Mesenchymal stem cell (in vitro differentiated cells and primary cell): Measurements from ENCODE around the gene DIP2C.

Experiments used
- DNase-seq: peaks from one replicate; pipeline ENCODE4 v3.0.0-alpha.2; 2013
- H2AFZ ChIP-seq: one replicate; pipeline ENCODE4 v1.6.1; 2013; ENCODE audit warnings: low read depth, mild to moderate bottlenecking, control low read depth, inconsistent platforms, low read length, moderate library complexity
- H2AK5ac ChIP-seq: 2 replicates; pipeline ENCODE4 v1.6.1; 2013; ENCODE audit warnings: low read length, moderate library complexity, mild to moderate bottlenecking, inconsistent platforms; ENCODE audit not compliant: severe bottlenecking
- H2BK120ac ChIP-seq: one replicate; pipeline ENCODE4 v1.6.1; 2013; ENCODE audit warnings: low read depth, mild to moderate bottlenecking, inconsistent platforms, low read length, moderate library complexity
- H2BK12ac ChIP-seq, 2 experiments: one replicate each; pipeline ENCODE4 v1.6.1; 2013; ENCODE audit warnings: inconsistent platforms in 2 of 2, low read length in 2 of 2, mild to moderate bottlenecking in 2 of 2, moderate library complexity in 2 of 2, control low read depth in 1 of 2
- H2BK15ac ChIP-seq: one replicate; pipeline ENCODE4 v1.6.1; 2013; ENCODE audit warnings: mild to moderate bottlenecking, low read depth, inconsistent platforms; ENCODE audit not compliant: poor library complexity, severe bottlenecking
- H2BK5ac ChIP-seq: 2 replicates; pipeline ENCODE4 v1.6.1; 2013; ENCODE audit warnings: low read depth, mild to moderate bottlenecking, low read length, control low read depth, inconsistent platforms; ENCODE audit not compliant: poor library complexity, severe bottlenecking
- H3K14ac ChIP-seq, 2 experiments: one replicate each; pipeline ENCODE4 v1.6.1; 2013; ENCODE audit warnings: inconsistent platforms in 2 of 2, low read length in 2 of 2, control low read depth in 1 of 2, mild to moderate bottlenecking in 1 of 2, moderate library complexity in 1 of 2
- H3K18ac ChIP-seq, 2 experiments: one replicate each; pipeline ENCODE4 v1.6.1; 2013; ENCODE audit warnings: inconsistent platforms in 2 of 2, low read length in 2 of 2, control low read depth in 1 of 2, low read depth in 1 of 2, mild to moderate bottlenecking in 1 of 2
- H3K23ac ChIP-seq, 2 experiments: one replicate each; pipeline ENCODE4 v1.6.1; 2013; ENCODE audit warnings: inconsistent platforms in 2 of 2, low read length in 2 of 2, mild to moderate bottlenecking in 2 of 2, moderate library complexity in 2 of 2, control low read depth in 1 of 2
- H3K27ac ChIP-seq: 2 replicates; pipeline ENCODE4 v1.5.1; 2013; ENCODE audit warnings: mild to moderate bottlenecking, moderate library complexity, low read length, control low read depth, inconsistent platforms; ENCODE audit not compliant: poor library complexity, severe bottlenecking
- H3K27me3 ChIP-seq, 2 experiments: 2 replicates each; pipeline versions ENCODE4 v1.6.1 to v1.7.0; 2013; ENCODE audit warnings: low read length in 2 of 2, mild to moderate bottlenecking in 2 of 2, moderate library complexity in 2 of 2, control low read depth in 1 of 2, inconsistent platforms in 1 of 2; ENCODE audit not compliant: control insufficient read depth in 1 of 2, insufficient read depth in 1 of 2
- H3K36me3 ChIP-seq, 2 experiments: 2 replicates each; pipeline versions ENCODE4 v1.6.1 to v1.7.0; 2013; ENCODE audit warnings: low read length in 2 of 2, control low read depth in 1 of 2, inconsistent platforms in 1 of 2, low read depth in 1 of 2, mild to moderate bottlenecking in 1 of 2; ENCODE audit not compliant: insufficient read depth in 2 of 2, control insufficient read depth in 1 of 2
- H3K4ac ChIP-seq, 2 experiments: one replicate each; pipeline ENCODE4 v1.6.1; 2013; ENCODE audit warnings: inconsistent platforms in 2 of 2, low read length in 2 of 2, mild to moderate bottlenecking in 2 of 2, moderate library complexity in 2 of 2, control low read depth in 1 of 2, low read depth in 1 of 2
- H3K4me1 ChIP-seq: 2 replicates; pipeline ENCODE4 v1.6.1; 2013; ENCODE audit warnings: low read depth, low read length, control low read depth; ENCODE audit not compliant: control insufficient read depth, insufficient read depth
- H3K4me2 ChIP-seq: 2 replicates; pipeline ENCODE4 v1.6.1; 2013; ENCODE audit warnings: low read length, mild to moderate bottlenecking, inconsistent platforms; ENCODE audit not compliant: poor library complexity, severe bottlenecking
- H3K4me3 ChIP-seq, 2 experiments: 2 replicates each; pipeline versions ENCODE4 v1.5.1 to v1.7.0; 2013; ENCODE audit warnings: low read length in 2 of 2, mild to moderate bottlenecking in 2 of 2, control low read depth in 1 of 2, low read depth in 1 of 2; ENCODE audit not compliant: insufficient read depth in 1 of 2
- H3K79me1 ChIP-seq: replicated peaks from 2 replicates; pipeline ENCODE4 v1.6.1; 2013; ENCODE audit warnings: mild to moderate bottlenecking, control low read depth, low read length, inconsistent platforms; ENCODE audit not compliant: poor library complexity, severe bottlenecking
- H3K9ac ChIP-seq: 2 replicates; pipeline ENCODE4 v1.7.0; 2013; ENCODE audit warnings: mild to moderate bottlenecking, low read length, moderate library complexity
- H3K9me3 ChIP-seq: 2 replicates; pipeline ENCODE4 v1.7.0; 2013; ENCODE audit warnings: mild to moderate bottlenecking, low read length; ENCODE audit not compliant: control insufficient read depth
- H4K8ac ChIP-seq: one replicate; pipeline ENCODE4 v1.6.1; 2013; ENCODE audit warnings: inconsistent platforms, mild to moderate bottlenecking, low read length, moderate library complexity
- H4K91ac ChIP-seq: one replicate; pipeline ENCODE4 v1.6.1; 2013; ENCODE audit warnings: mild to moderate bottlenecking, low read length, inconsistent platforms
- WGBS: methylation state at CpG from one replicate; pipeline ENCODE4 v1.1.7; 2013; ENCODE audit warnings: mixed read lengths; 5-methylcytosine and 5-hydroxymethylcytosine counted together

DIP2C gene

GRCh38 chr10:484925-485661 is 204.4 kb downstream of the DIP2C start:
- WGBS: 90% methylated on average over 29 of the region's 31 CpGs
- Histone ChIP-seq H3K36me3 (peaks cover 22 to 25% of the 10 kb centered on the region in 2 experiments), H3K4me1 (peaks cover 24% of the 10 kb centered on the region), H2BK15ac (no peak overlapping the region), H3K4me3 (peak overlapping the region; percentile 41 to 53), H3K4me2 (peak overlapping the region; percentile 96), H3K9ac (peak overlapping the region; percentile 72), H4K91ac (peak overlapping the region; percentile 34), H2AFZ (no peak overlapping the region), H3K18ac (no peak overlapping the region), H2BK120ac (no peak overlapping the region), H3K27me3 (no peaks in the 10 kb centered on the region), H3K4ac (peak overlapping the region in 1 of 2 experiments; percentile 46), H2BK5ac (no peak overlapping the region), H3K9me3 (no peaks in the 10 kb centered on the region), H3K14ac (no peak overlapping the region), H2BK12ac (no peak overlapping the region), H4K8ac (peak overlapping the region; percentile 19), H2AK5ac (no peak overlapping the region), H3K79me1 (peaks cover 50% of the 10 kb centered on the region), H3K23ac (no peak overlapping the region), H3K27ac (peak overlapping the region; percentile 82)
- DNase-seq: no peak

DNA sequence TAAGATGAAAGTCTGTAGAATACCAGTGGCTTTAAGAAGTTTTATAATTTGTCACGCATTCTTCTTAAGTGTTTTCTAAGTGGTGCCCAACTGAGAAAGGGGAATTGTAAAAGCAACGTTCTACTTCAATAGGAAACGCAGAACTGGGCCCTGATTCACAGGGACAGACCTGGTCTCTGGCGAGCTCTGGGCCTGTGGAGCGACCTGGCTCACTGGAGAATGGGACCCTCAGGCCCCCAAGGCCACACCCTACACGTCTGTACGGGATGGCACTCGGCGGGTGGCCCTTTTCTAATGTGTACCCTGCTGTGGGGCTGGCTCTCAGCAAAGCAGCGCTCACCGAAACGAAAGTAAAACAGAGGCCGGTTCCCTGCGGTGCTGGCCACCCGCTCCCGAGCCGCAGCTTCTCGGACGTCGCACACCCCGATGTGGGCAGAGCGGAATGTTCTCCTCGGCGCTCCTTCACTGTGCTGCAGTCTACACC is 205.0 kb downstream of the DIP2C start:
- peak overlapping the region; percentile 18 for H4K91ac ChIP-seq
- peaks cover 24% of the 10 kb centered on the region for H3K4me1 ChIP-seq
- no peak overlapping the region for H2BK15ac ChIP-seq
- H3K27me3 ChIP-seq: no peaks in the 10 kb centered on the region
- H2AFZ ChIP-seq: no peak overlapping the region
- H3K27ac ChIP-seq: peak overlapping the region; percentile 82
- no peak overlapping the region for H2BK120ac ChIP-seq
- H3K23ac ChIP-seq: no peak overlapping the region
- no peaks in the 10 kb centered on the region for H3K9me3 ChIP-seq
- H3K9ac ChIP-seq: peak overlapping the region; percentile 72
- no peak overlapping the region for H3K18ac ChIP-seq
- no peak overlapping the region for H2BK12ac ChIP-seq
- no peak overlapping the region for H2BK5ac ChIP-seq
- no peak overlapping the region for H4K8ac ChIP-seq
- H3K14ac ChIP-seq: no peak overlapping the region
- no peak overlapping the region for H2AK5ac ChIP-seq
- H3K4me3 ChIP-seq: peak overlapping the region; percentile 37 to 41
- H3K36me3 ChIP-seq: peaks cover 25 to 27% of the 10 kb centered on the region in 2 experiments
- H3K4me2 ChIP-seq: peak overlapping the region; percentile 96
- WGBS: 73% methylated on average over 24 of the region's 24 CpGs
- DNase-seq: peak; percentile 57
- peaks cover 53% of the 10 kb centered on the region for H3K79me1 ChIP-seq
- no peak overlapping the region for H3K4ac ChIP-seq

DNA sequence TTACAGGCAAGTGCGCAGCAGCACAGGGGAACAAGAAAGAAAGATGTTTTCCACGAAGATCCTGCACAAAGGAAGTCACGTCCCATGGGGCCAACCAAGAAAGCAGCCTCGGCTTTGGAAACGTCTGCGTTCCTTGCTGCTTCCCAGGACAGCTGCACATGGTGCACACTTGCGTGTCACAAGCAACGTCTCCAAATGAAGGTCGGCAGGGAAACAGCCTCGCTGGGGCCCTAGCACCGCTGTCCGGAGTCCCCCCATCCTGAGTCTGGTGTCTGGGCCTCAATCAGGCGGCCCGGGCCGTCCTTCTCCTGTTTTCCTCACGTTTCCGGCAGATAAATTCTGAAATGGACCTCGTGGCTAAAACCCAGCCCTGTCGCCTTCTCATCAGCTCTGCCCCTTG is 206.2 kb downstream of the DIP2C start:
- Histone ChIP-seq H2AFZ (no peak overlapping the region), H2BK5ac (no peak overlapping the region), H3K9me3 (no peaks in the 10 kb centered on the region), H2AK5ac (no peak overlapping the region), H4K8ac (no peak overlapping the region), H3K23ac (peak overlapping the region in 1 of 2 experiments; percentile 73), H3K27me3 (no peaks in the 10 kb centered on the region), H3K4me1 (peaks cover 28% of the 10 kb centered on the region), H2BK120ac (no peak overlapping the region), H3K79me1 (peaks cover 44% of the 10 kb centered on the region), H2BK15ac (no peak overlapping the region), H3K4ac (no peak overlapping the region), H4K91ac (no peak overlapping the region), H3K4me3 (no peak overlapping the region), H3K9ac (no peak overlapping the region), H3K36me3 (peaks cover 25 to 32% of the 10 kb centered on the region in 2 experiments), H2BK12ac (no peak overlapping the region), H3K4me2 (no peak overlapping the region), H3K14ac (no peak overlapping the region), H3K27ac (no peak overlapping the region), H3K18ac (no peak overlapping the region)
- no peak for DNase-seq
- 86% methylated on average over 19 of the region's 19 CpGs for WGBS

DNA sequence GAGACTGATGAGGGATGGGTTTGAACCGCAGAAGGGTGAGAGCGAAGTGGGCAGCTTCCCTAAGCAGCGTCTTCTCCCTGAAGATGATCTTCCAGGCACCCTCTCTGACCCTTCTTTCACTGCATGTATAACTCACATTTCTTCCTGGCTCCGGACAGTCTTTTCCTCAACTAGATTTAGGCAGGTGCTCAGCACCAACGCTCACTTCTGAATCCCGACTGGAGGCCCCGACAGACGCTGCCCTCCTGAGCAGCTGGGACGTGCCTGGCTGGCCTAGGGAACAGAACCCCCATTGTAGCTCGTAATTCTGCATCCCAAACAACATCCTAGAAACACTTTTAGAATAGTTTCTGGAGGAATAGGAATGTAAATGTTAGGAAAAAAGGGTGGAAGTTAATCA is 206.6 kb downstream of the DIP2C start:
- WGBS: 94% methylated on average over 9 of the region's 10 CpGs
- H3K4ac ChIP-seq: no peak overlapping the region
- no peak overlapping the region for H4K91ac ChIP-seq
- H3K27ac ChIP-seq: no peak overlapping the region
- no peak overlapping the region for H2BK15ac ChIP-seq
- no peak overlapping the region for H3K18ac ChIP-seq
- no peak overlapping the region for H3K4me2 ChIP-seq
- no peak for DNase-seq
- H3K36me3 ChIP-seq: peaks cover 25 to 32% of the 10 kb centered on the region in 2 experiments
- H3K9ac ChIP-seq: no peak overlapping the region
- no peak overlapping the region for H2AFZ ChIP-seq
- H3K4me1 ChIP-seq: peaks cover 28% of the 10 kb centered on the region
- H4K8ac ChIP-seq: no peak overlapping the region
- no peak overlapping the region for H3K4me3 ChIP-seq
- H2BK120ac ChIP-seq: no peak overlapping the region
- no peaks in the 10 kb centered on the region for H3K9me3 ChIP-seq
- peaks cover 42% of the 10 kb centered on the region for H3K79me1 ChIP-seq
- H3K27me3 ChIP-seq: no peaks in the 10 kb centered on the region
- no peak overlapping the region for H2BK5ac ChIP-seq
- no peak overlapping the region for H3K23ac ChIP-seq
- no peak overlapping the region for H3K14ac ChIP-seq
- no peak overlapping the region for H2AK5ac ChIP-seq
- no peak overlapping the region for H2BK12ac ChIP-seq
